GM12801 (cell line): ENCODE data around the gene GDPD4.

ENCODE experiments used
- TF ChIP-seq, protein P1 (sequence below): IDR thresholded peaks from one replicate; pipeline ENCODE4 v1.5.1; 2011; ENCODE audit warnings: control low read depth; ENCODE audit not compliant: insufficient read length; ENCODE audit errors: extremely low read depth

Gene GDPD4

DNA sequence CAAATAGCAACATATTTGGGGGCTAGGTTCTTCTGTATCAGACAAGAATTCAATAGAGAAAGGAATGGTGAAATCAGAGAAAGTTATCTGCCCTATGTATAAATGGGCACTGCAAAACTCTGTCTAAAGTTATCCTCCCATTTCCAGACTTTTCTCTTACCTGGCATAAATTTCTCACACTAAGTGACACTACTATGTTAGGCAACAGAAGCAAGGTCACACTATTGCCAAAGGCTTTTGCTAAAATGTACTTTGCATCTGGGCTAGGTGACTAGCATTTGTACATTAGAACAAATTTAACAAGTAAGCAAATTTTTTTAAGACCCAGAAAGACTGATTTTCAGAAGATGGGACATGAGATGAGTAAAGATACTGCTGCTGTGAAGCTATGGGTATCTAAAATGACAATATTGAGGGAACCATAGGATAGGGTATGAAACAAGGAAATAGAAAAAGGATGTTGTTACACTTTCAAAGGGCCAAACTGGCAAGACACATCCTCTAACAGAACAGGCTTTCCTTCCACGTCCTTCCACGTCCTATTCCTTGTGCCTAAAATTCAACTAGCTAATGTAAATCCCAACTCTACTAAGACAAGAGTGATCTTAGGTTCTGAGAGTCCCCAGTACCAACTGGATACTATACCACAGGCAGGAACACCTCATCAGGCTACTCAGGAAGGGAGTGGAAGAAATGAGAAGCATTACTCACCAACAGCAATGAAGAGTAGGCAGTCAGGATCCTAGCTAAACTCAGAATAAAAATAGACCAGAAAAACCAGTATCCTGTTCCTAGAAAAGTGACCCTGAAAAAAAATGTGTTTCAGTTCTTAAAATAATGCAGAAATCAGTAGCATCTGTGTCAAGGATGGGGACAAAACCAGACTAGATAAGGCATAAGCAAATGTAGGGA, 22.6 kb downstream of the GDPD4 start:
- TF ChIP-seq, protein P1, sequence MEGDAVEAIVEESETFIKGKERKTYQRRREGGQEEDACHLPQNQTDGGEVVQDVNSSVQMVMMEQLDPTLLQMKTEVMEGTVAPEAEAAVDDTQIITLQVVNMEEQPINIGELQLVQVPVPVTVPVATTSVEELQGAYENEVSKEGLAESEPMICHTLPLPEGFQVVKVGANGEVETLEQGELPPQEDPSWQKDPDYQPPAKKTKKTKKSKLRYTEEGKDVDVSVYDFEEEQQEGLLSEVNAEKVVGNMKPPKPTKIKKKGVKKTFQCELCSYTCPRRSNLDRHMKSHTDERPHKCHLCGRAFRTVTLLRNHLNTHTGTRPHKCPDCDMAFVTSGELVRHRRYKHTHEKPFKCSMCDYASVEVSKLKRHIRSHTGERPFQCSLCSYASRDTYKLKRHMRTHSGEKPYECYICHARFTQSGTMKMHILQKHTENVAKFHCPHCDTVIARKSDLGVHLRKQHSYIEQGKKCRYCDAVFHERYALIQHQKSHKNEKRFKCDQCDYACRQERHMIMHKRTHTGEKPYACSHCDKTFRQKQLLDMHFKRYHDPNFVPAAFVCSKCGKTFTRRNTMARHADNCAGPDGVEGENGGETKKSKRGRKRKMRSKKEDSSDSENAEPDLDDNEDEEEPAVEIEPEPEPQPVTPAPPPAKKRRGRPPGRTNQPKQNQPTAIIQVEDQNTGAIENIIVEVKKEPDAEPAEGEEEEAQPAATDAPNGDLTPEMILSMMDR: no peak

DNA sequence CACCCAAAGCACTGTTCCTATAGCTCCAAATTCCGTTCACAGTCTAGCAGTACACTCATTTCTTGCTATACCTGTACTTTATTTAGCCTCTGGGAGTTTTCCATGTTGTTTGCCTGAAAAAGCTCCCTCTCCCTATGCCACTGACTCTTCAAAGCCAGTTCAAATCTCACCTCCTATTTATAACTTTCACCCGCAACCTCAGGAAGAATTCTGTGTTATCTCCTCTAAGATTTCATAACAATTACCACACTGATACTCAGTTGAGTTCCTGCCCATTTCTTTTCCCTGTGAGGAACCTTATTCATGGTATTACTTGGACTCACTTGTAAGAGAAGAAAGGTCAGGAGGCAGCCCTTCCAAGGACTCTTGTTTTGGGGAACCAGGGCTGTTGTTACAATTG, 25.2 kb downstream of the GDPD4 start:
- TF ChIP-seq, protein P1: no peak

- TF ChIP-seq, protein P1: no peak
These were observed 30.6 kb downstream of the GDPD4 start for GRCh38 chr11:77270921-77271320.

GRCh38 chr11:77269484-77270123, 31.9 kb downstream of the GDPD4 start:
- TF ChIP-seq, protein P1: no peak

DNA sequence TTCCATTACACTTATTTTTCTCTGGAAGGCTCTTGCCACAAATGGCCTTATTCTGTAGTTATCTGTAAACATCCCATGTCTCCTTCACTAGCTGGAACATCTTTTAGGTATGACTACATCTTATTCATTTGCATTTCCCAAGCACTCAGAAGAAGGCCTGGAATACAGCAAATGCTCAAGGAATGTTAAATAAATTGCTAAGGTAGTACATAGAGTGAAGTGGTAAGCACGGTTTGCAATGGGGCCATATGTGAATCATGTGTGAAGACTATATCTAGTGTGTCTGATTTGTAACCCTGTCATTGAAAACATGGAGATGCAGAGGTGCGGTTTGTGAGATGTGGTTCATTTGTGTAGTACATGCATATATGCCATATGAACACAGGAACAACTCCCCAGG, 33.5 kb downstream of the GDPD4 start:
- TF ChIP-seq, protein P1: no peak

- TF ChIP-seq, protein P1: no peak
These were observed 34.7 kb downstream of the GDPD4 start for GRCh38 chr11:77266766-77267165.

- TF ChIP-seq, protein P1: no peak
These were observed 38.7 kb downstream of the GDPD4 start for GRCh38 chr11:77262803-77263202.
